NCI-H1092 treated with DMSO at 0.1 percent for 48 hours (cell line): ENCODE results near the gene GNA12.

Experiments used
- DNase-seq: peaks from one replicate; lab custom pipeline; 2025; lab: John Stamatoyannopoulos, UW

The GNA12 gene

DNA sequence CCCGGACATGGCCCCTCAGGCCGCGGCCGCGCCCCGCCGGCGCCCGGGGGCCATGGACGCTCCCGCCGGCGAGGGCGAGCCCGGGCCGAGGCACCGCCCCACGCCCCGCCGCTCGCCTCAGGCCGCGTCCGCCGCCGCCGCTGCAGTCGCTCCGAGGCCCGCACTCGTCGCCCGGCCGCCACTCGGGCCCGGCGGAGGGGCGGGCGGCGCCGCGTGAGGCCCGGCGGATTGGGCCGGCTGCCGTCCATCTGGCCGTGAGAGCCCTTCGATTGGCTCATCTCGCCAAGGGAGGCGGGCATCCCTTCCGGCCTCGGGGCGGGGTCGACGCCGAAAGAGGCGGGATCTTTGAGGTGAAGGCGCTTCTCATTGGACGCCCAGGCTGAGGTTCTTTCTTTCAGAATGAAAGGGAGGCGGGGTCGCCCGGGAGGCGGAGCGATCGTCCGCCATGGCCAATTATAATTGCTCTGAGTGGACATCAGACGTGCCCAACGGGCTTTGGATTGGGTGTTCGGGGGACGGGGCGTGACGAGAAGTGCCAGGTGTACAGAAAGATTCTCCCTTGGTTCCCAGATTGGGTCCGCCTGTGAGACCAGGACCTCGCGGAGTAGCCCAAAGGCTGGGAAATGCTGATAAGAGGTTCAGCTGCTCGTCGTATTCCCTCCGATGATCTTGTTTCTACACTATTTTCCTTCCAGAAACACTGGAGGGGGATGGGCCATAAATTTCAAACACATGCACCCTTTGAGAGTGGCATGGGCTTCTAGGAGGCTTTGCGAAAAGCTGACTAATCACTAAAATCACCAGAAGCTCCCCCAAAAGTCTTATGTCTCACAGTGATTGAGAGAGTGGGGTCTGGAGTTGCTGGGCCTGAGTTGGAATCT, at the start of gene GNA12:
TSS of gene GNA12 (minus strand) at position 156 of the 881 bp plus-strand sequence. CDS start at position 9, 147 bp downstream.
- DNase-seq: peak; percentile 99

- DNase-seq: no peak
Observed at GRCh38 chr7:2893411-2893861, 49.3 kb upstream of the GNA12 start.

DNA sequence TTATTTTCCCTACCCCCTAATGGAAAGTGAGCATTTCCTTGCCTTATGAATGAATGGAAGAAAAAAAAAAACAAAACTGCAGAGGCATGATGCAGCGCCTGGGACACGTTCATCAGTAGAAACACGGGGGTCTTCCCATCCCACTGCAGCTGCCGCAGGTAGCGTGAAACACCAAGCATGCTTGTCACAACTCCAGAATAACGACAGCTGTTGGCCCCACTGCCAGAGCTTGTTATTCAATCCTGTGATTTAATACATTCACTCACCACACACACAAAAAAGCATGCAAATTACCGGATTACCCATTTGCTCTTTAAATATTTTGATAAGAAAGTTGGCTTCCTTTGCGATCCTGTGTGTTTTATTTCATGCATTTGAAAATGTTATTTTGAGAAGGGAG, 48.4 kb upstream of the GNA12 start:
- peak; percentile 78 for DNase-seq

GRCh38 chr7:2887816-2888215, 43.7 kb upstream of the GNA12 start:
- DNase-seq: no peak

DNA sequence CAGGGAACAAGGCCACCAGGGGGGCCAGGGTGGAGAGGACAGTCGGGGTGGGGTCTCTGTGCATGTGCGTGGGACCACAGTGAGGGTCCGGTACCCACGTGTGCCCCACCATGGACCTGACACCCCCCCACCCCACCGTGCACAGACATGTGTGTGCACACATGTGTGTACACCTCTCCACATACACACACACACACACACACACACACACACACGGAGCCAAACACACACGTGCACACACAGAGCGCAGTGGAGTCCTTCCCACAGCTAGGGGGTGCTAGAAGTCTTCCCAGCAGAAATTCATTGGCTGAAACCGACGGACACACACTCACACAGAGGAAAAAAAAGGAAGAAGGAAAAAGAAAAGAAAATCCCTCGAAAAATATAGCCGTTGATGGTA, 42.8 kb upstream of the GNA12 start:
- DNase-seq: peak; percentile 86

DNA sequence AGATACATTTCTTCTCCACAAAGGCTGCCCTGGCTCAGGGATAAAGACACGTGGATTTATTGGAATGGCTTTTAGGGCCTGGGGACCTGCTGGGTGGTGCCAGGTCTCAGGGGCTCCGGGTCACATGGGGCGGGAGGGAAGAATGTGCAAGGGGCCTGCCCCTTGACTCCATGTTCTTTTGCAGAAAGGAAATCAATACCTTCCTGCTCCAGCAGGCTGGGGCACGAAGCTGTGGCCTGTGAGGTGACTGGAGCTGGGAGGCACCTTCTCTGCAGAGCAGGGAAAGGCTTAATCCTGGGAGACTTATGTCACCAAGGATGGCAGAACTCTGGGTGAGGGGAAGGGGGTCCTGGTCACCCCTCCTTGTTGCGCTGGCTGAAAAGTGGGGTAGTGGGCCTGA, 42.3 kb upstream of the GNA12 start:
- DNase-seq: no peak

- DNase-seq: no peak
Observed at GRCh38 chr7:2884161-2884560, 40.1 kb upstream of the GNA12 start.

- DNase-seq: no peak
Observed at GRCh38 chr7:2883101-2883500, 39.0 kb upstream of the GNA12 start.

DNA sequence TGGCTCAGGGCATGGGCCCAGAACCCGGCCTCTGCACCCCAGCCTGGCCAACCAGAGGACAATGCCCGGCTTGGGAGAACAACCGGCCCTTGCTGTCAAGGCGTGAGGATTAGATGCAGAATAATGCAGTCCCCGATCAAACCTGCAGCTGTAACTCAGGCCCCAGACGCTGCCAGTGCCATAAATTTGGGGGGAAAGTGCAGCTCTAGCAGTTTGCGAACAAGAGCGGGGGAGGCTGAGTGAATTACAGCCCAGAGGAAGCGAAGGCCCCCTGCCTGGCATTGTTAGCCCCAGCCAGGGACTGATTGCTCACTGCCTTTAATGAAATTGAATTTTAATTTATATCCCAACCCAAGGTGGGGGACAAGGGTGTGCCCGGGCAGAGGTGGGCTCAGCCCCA, 38.0 kb upstream of the GNA12 start:
- no peak for DNase-seq

- no peak for DNase-seq
Observed at GRCh38 chr7:2880874-2881533, 36.9 kb upstream of the GNA12 start.

DNA sequence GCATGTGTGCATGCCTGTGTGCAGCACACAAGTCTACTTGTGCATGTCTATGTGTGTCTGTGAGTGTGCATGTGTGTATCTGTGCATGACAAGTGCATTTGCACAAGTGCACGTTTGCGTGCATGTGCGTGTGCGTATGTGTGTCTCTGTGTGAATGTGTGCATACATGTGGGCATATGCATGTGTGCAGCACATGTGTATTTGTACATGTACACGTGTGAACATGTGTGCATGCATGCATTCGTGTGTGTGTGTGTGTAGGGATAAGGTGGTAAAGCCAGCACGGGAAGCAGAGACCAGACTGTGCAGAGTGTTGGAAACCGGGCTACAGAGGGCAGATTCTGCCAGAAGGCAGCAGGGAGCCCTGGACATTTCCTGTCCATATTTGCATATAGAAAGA, 35.9 kb upstream of the GNA12 start:
- DNase-seq: no peak

- no peak for DNase-seq
Observed at GRCh38 chr7:2879354-2879753, 35.2 kb upstream of the GNA12 start.

DNA sequence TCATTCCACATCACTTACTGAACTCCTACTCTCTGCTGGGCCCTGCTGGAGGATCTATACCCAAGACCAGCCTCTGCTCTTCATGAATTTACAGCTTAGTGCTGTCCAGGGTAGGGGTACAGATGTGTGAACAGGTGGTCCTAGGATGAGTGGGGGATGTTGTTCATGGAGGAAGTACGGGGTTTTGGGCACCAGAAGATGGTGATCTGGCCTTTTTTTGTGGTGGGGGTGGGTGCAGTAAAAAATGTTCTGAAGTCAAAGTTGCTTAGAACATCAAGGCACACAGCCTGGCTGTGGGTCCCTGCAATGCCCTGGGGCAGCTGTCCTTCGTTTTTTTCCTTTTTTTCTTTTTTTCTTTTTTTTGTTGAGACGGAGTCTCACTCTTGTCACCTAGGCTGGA, 34.2 kb upstream of the GNA12 start:
- DNase-seq: no peak

DNA sequence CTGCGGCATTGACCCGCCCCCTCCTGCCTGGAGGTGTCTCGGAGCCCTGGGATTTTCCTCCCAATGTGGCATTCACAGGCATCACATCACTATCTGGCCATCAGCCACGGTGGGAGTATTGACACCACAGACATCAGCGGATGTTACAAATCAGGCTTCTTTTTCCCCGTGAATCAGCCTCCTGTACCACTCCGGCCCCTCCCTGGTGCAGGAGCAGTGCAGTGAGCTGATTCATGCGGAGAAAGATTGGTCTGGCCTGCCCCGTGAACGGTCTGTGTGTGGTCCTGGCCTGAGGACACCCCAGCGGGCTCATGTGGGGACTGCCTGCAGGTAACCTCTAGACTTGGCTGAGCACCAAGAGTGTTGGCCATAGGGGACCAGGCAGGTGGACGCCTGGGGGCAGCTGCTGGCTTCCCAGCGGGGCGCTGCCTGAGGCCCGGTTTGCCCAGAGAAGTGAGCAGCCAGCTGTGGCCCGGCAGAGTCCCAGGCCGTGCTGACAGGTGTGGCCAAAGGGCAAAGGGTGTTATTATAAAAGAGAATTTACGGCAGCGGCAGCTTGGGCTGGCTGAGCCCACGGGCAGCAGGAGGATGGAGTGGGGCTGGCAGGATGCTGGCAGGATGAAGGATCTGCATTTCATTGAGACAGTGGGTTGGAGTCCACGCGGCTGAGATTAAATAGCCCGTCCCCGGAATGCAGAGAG, 32.1 kb upstream of the GNA12 start:
- DNase-seq: peak; percentile 63

DNA sequence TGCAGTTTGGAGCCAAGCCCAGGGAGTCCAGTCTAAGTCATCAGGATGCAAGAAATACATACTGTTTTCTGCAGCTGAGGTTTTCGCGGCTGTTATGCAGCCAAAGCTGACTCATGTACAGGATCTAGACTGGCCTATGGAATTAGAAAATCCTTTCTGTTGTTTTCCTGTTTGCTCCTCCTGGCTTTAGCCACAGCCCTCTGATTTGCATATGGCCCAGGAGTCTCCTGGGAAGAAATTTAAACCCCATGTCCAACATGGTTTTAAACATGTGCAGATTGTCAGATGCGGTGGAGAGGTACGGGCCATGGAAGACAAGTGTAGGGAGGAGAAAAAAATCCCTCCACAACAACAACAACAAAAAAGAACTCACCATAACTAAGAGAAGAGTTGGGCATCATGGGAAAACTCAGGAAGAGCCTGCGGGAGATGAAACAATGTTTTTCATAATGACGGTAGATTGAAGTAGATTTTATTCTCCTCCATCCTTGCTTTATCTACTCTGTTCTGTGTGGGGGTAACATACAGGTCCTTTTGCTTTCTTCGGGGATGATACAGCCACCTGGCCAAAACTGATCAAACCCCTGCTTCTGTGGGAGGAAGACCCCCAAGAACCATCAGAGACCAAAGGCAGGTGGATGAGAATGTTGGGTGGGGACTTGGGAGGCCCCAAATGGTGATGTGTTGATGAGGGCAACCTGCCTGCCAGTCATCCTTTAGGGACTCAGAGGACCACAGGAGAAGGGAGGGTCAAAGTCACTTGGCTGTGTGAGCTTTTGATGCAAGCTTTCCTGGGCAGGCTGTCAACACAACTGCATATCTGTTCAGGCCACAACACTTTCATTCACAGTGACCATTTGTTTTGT, 29.8 kb upstream of the GNA12 start:
- DNase-seq: no peak

DNA sequence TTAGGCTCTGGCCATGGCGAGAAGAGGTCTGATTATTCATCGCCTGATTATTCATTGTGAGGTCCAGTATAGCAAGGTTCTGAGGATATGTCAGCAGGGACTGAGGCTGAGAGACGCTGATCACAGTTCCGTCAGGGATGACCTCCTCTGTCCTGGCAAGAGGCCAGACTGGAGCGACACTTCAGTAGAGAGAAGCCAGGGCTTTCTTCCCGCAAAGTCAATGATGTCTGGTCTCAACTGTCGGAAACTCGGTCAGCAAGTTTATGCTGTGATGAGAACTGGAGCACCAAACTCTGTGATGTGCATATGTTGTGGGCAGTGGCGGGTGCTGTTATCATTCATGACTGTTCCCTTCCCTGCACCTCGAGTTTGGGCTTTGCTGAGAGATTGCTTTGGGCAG, 29.0 kb upstream of the GNA12 start:
- no peak for DNase-seq

DNA sequence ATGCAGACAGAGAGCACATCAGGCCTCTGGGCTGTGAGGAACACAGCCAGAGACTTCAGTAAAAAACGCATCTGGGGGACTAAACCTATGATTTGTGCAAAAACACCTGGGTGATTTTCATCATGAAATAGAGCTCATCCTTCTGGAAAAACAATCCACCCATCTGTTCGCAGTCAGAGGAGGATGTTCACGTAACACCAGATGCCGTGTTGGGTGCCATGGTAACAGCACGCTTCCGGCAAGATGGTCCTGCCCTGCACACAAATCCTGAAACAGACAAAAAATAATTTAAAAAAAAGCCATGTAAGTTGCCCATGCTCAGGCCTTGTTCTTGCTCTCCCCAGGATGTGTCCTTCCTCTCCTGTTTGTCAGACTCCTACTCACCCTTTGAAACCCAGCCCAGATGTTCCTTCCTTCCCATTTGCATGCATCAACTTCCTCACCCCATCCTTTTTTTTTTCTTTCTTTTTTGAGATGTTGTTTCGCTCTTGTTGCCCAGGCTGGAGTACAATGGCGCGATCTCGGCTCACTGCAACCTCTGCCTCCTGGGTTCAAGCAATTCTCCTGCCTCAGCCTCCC, 28.3 kb upstream of the GNA12 start:
- no peak for DNase-seq

- no peak for DNase-seq
Observed at GRCh38 chr7:2870471-2870931, 26.4 kb upstream of the GNA12 start.

- DNase-seq: no peak
Observed at GRCh38 chr7:2869981-2870380, 25.9 kb upstream of the GNA12 start.

GRCh38 chr7:2866601-2867000, 22.5 kb upstream of the GNA12 start:
- DNase-seq: no peak

GRCh38 chr7:2864999-2865670, 21.0 kb upstream of the GNA12 start:
- DNase-seq: peak; percentile 58
